Stomach (tissue), 9 donors: ENCODE data around the gene P2RX7. TPM values are rescaled to one million over a fixed set of nuclear protein-coding genes. Genes with fewer than 3 reads are reported as not detected.
A peak's percentile ranks its signal among the peaks of the same experiment; 100 is the strongest.

Experiments
- DNase-seq, 2 donors: peaks; one replicate each; pipeline versions ENCODE4 v3.0.0 to v3.0.0-alpha.2; 2013 to 2019
- H3K27ac ChIP-seq, 5 donors: fragments of 200-600 bp in 4 of 5; sonication (generic) in 4 of 5; one replicate each; pipeline ENCODE4 v1.5.1; 2013 to 2019; ENCODE audit warnings: mild to moderate bottlenecking in 1 of 5, moderate library complexity in 1 of 5
- H3K27me3 ChIP-seq, 3 donors: fragments of 200-600 bp; sonication (generic); one replicate each; pipeline ENCODE4 v1.5.1; 2017 to 2019; ENCODE audit warnings: mixed run types in 1 of 3
- H3K36me3 ChIP-seq, 4 donors: fragments of 200-600 bp; sonication (generic); 1 replicate in 3 of 4; 2 replicates in 1 of 4; pipeline ENCODE4 v1.5.1; 2016 to 2019
- H3K4me1 ChIP-seq, 4 donors: fragments of 200-600 bp; sonication (generic); one replicate each; pipeline ENCODE4 v1.5.1; 2016 to 2019
- H3K4me3 ChIP-seq, 4 donors: fragments of 200-600 bp; sonication (generic) in 3 of 4; one replicate each; pipeline ENCODE4 v1.5.1; 2016 to 2019; ENCODE audit warnings: mild to moderate bottlenecking in 1 of 4
- H3K9me3 ChIP-seq, 4 donors: fragments of 200-600 bp; sonication (generic); one replicate each; pipeline ENCODE4 v1.5.1; 2016 to 2019
- CTCF ChIP-seq, 7 experiments: fragments of 450-650 bp in 4 of 7; fragments of 200-600 bp in 3 of 7; sonication (generic) in 3 of 7; IDR thresholded peaks; one replicate each; pipeline ENCODE4 v1.5.1; 2016 to 2019; ENCODE audit warnings: antibody characterized with exemption in 7 of 7, control low read depth in 2 of 7, mild to moderate bottlenecking in 1 of 7
- EP300 ChIP-seq: sonication (generic); formaldehyde crosslinking; IDR thresholded peaks from one replicate; pipeline ENCODE4 v1.6.1; 2017; ENCODE audit warnings: antibody characterized with exemption
- POLR2A ChIP-seq, 4 donors: fragments of 450-650 bp; IDR thresholded peaks; one replicate each; pipeline ENCODE4 v1.6.1; 2016; ENCODE audit warnings: antibody characterized with exemption in 4 of 4, control low read depth in 2 of 4, mild to moderate bottlenecking in 1 of 4, moderate library complexity in 1 of 4
- POLR2AphosphoS5 ChIP-seq, 3 donors: sonication (generic); formaldehyde crosslinking; IDR thresholded peaks; one replicate each; pipeline ENCODE4 v1.6.1; 2016; ENCODE audit warnings: antibody characterized with exemption in 3 of 3
- WGBS, 5 donors: extraction: QIAGEN DNeasy Blood & Tissue Kit in 3 of 5; methylation state at CpG; one replicate each; pipeline versions ENCODE4 v1.1.5 to v1.1.7; 2013 to 2018; 5-methylcytosine and 5-hydroxymethylcytosine counted together
- intact Hi-C: fragments of 100-400 bp; cut with DNase I; formaldehyde crosslinking; loops from one replicate; pipeline ENCODE4 v1.15.1; 2023; ENCODE audit warnings: low total_unique reads
- polyA plus RNA-seq, 3 donors: library from polyadenylated mRNA; stranded (reverse); fragments of 200-250 nt; gene quantifications; one replicate each; pipeline ENCODE4 v1.2.3, GENCODE V29; 2013
- total RNA-seq, 5 donors: library from RNA; depleted of rRNA; stranded (reverse); fragments of >200 nt; gene quantifications; one replicate each; pipeline versions ENCODE4 v1.1.0 to v1.2.3, GENCODE V29; 2014 to 2016
- donor health status: healthy with polysubstance abuse.
- donor health status: Bipolar disorder and iron deficiency.
- donor health status: healthy.

The P2RX7 gene
- total and polyA plus RNA-seq, 8 donors, result 0.31 to 2.2 (median 0.95) TPM; not detected in 2

- Histone ChIP-seq H3K27me3 (peaks cover 0 to 6% (median 0%) of the 10 kb centered on the region in 3 donors), H3K9me3 (no peaks in the 10 kb centered on the region), H3K27ac (peak overlapping the region in 1 of 5 donors; percentile 1), H3K4me1 (no peaks in the 10 kb centered on the region), H3K36me3 (no peaks in the 10 kb centered on the region), H3K4me3 (no peak overlapping the region)
- peak; percentile 36 to 41 for DNase-seq
- TF ChIP-seq POLR2A (IDR thresholded peaks at IDR 0.05) (no peak), POLR2AphosphoS5 (IDR thresholded peaks at IDR 0.05) (no peak), EP300 (no peak), CTCF (IDR thresholded peaks at IDR 0.05) (no peak)
- 80 to 84% (median 83%) methylated on average over 10 to 14 of the region's 14 CpGs for WGBS, 5 donors
- intact Hi-C loops, result no loop called here
These were observed 43.5 kb upstream of the P2RX7 start for GRCh38 chr12:121089031-121089812.

GRCh38 chr12:121089813-121090430, 42.8 kb upstream of the P2RX7 start:
- no peaks in the 10 kb centered on the region for H3K4me1 ChIP-seq
- no peaks in the 10 kb centered on the region for H3K9me3 ChIP-seq
- no peak for DNase-seq
- TF ChIP-seq CTCF (IDR thresholded peaks at IDR 0.05), result no peak
- TF ChIP-seq EP300, result no peak
- no peak for TF ChIP-seq POLR2AphosphoS5 (IDR thresholded peaks at IDR 0.05)
- TF ChIP-seq POLR2A (IDR thresholded peaks at IDR 0.05), result no peak
- H3K4me3 ChIP-seq, result no peak overlapping the region
- 81 to 93% (median 91%) methylated on average over 10 of the region's 10 CpGs for WGBS, 5 donors
- H3K27ac ChIP-seq, result no peak overlapping the region
- H3K27me3 ChIP-seq, result peaks cover 0 to 11% (median 0%) of the 10 kb centered on the region in 3 donors
- H3K36me3 ChIP-seq, result no peaks in the 10 kb centered on the region
- intact Hi-C loops, result no loop called here

GRCh38 chr12:121090586-121091514, 41.8 kb upstream of the P2RX7 start:
- Histone ChIP-seq H3K9me3 (no peaks in the 10 kb centered on the region), H3K36me3 (no peaks in the 10 kb centered on the region), H3K4me3 (no peak overlapping the region), H3K4me1 (peaks cover 5 to 9% (median 8%) of the 10 kb centered on the region in 4 donors), H3K27ac (no peak overlapping the region), H3K27me3 (peaks cover 0 to 20% (median 0%) of the 10 kb centered on the region in 3 donors)
- DNase-seq, result no peak
- WGBS, 5 donors, result 64 to 81% (median 76%) methylated on average over 11 of the region's 11 CpGs
- intact Hi-C loops, result no loop called here
- TF ChIP-seq EP300, result no peak
- TF ChIP-seq POLR2A (IDR thresholded peaks at IDR 0.05), result no peak
- TF ChIP-seq POLR2AphosphoS5 (IDR thresholded peaks at IDR 0.05), result no peak
- no peak for TF ChIP-seq CTCF (IDR thresholded peaks at IDR 0.05)

- no peaks in the 10 kb centered on the region for H3K9me3 ChIP-seq
- H3K4me1 ChIP-seq, result peaks cover 9 to 15% (median 14%) of the 10 kb centered on the region in 4 donors
- DNase-seq, result no peak
- H3K27ac ChIP-seq, result no peak overlapping the region
- peaks cover 0 to 23% (median 0%) of the 10 kb centered on the region in 3 donors for H3K27me3 ChIP-seq
- WGBS, 5 donors, result 94 to 98% (median 95%) methylated on average over 2 of the region's 2 CpGs
- no peak overlapping the region for H3K4me3 ChIP-seq
- H3K36me3 ChIP-seq, result no peaks in the 10 kb centered on the region
- intact Hi-C loops, result no loop called here
- no peak for TF ChIP-seq EP300
- no peak for TF ChIP-seq CTCF (IDR thresholded peaks at IDR 0.05)
- TF ChIP-seq POLR2AphosphoS5 (IDR thresholded peaks at IDR 0.05), result no peak
- TF ChIP-seq POLR2A (IDR thresholded peaks at IDR 0.05), result no peak
These were observed 40.6 kb upstream of the P2RX7 start for GRCh38 chr12:121092034-121092433.
